HUES6 (cell line): ENCODE data around the gene YRDC.
A peak's percentile ranks its signal among the peaks of the same experiment; 100 is the strongest.

ENCODE experiments used
- H3K27ac ChIP-seq: 2 replicates; pipeline ENCODE4 v1.7.0; 2013; ENCODE audit warnings: low read depth, mild to moderate bottlenecking, low read length, inconsistent platforms
- H3K27me3 ChIP-seq: 2 replicates; pipeline ENCODE4 v1.6.1; 2013; ENCODE audit warnings: low read length; ENCODE audit not compliant: control insufficient read depth, insufficient read depth
- H3K36me3 ChIP-seq: 2 replicates; pipeline ENCODE4 v1.6.1; 2013; ENCODE audit warnings: low read length; ENCODE audit not compliant: control insufficient read depth, insufficient read depth
- H3K4me1 ChIP-seq: 2 replicates; pipeline ENCODE4 v1.6.1; 2013; ENCODE audit warnings: low read length; ENCODE audit not compliant: control insufficient read depth, insufficient read depth
- H3K4me3 ChIP-seq: 2 replicates; pipeline ENCODE4 v1.5.1; 2013; ENCODE audit warnings: low read depth, low read length
- H3K9ac ChIP-seq: one replicate; pipeline ENCODE4 v1.6.1; 2013; ENCODE audit warnings: mild to moderate bottlenecking, low read length
- H3K9me3 ChIP-seq: 2 replicates; pipeline ENCODE4 v1.6.1; 2013; ENCODE audit warnings: low read depth, low read length; ENCODE audit not compliant: control insufficient read depth, insufficient read depth

The YRDC gene

GRCh38 chr1:37821481-37821880, 13.5 kb upstream of the YRDC start:
- Histone ChIP-seq H3K27ac (no peak overlapping the region), H3K4me1 (no peaks in the 10 kb centered on the region), H3K9me3 (no peaks in the 10 kb centered on the region), H3K36me3 (peaks cover 64% of the 10 kb centered on the region), H3K9ac (no peak overlapping the region), H3K4me3 (no peak overlapping the region), H3K27me3 (no peaks in the 10 kb centered on the region)

DNA sequence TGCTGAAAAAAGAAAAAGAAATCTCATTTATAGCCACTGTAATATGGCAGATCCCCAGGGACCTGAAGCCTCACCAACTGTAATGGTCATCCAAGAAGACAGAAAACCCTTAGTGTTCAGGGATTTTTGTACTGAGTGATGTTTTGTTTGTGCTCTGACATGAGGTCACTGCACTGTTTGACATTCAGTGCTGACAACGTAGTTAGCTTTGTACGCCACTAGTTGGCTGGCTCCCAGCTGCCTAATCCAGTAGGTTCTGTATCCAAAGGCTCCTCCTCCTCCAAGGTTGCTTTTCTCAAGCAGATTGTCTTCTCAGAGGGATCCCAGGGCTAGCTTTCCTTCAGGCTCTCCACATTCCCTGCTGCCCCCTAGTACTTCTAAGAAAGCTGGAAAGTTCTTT, 9.5 kb upstream of the YRDC start:
- Histone ChIP-seq H3K4me1 (no peaks in the 10 kb centered on the region), H3K27me3 (no peaks in the 10 kb centered on the region), H3K9ac (no peak overlapping the region), H3K27ac (no peak overlapping the region), H3K36me3 (peaks cover 77% of the 10 kb centered on the region), H3K4me3 (no peak overlapping the region), H3K9me3 (no peaks in the 10 kb centered on the region)

GRCh38 chr1:37814252-37814651, 6.2 kb upstream of the YRDC start:
- no peaks in the 10 kb centered on the region for H3K27me3 ChIP-seq
- H3K36me3 ChIP-seq, result peaks cover 58% of the 10 kb centered on the region
- no peak overlapping the region for H3K27ac ChIP-seq
- H3K9ac ChIP-seq, result no peak overlapping the region
- no peaks in the 10 kb centered on the region for H3K9me3 ChIP-seq
- H3K4me1 ChIP-seq, result peaks cover 4% of the 10 kb centered on the region; the same call in 1 of the 2 replicates
- H3K4me3 ChIP-seq, result no peak overlapping the region

- Histone ChIP-seq H3K27me3 (no peaks in the 10 kb centered on the region), H3K4me1 (peaks cover 9% of the 10 kb centered on the region), H3K9me3 (no peaks in the 10 kb centered on the region), H3K36me3 (peaks cover 54% of the 10 kb centered on the region), H3K27ac (no peak overlapping the region), H3K9ac (no peak overlapping the region), H3K4me3 (no peak overlapping the region)
These were observed 5.6 kb upstream of the YRDC start for GRCh38 chr1:37813529-37814145.

DNA sequence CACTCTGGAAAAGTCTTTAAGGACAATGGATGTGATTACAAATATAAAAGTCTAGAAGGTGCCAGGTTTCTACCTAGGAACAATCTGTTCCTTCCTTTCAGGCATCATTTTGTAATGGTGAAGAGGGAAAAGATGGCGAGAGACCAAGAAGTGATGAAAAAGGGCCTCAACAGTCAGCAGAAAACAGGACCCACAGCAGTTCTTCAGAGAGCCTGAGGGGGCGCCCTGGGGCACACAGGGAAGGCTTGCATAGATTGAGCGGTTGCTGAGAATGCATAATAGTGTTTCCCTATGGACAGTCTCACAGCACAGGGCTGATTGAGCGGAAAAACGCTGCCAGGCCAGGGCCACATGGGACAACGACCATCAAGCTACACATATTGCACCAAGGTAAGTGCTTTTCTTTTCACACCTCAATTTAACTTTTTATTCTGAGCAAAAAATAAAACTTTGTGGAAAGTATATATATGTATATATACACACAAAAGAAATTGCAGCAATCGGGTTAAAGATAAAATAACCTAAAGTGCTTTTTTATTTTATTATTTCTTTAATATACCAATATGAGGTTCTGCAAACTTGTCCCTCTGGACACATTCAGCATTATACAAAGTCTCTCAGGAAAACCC, 3.1 kb upstream of the YRDC start:
- Histone ChIP-seq H3K9ac (no peak overlapping the region), H3K9me3 (no peaks in the 10 kb centered on the region), H3K27ac (no peak overlapping the region), H3K36me3 (peaks cover 43% of the 10 kb centered on the region), H3K4me3 (no peak overlapping the region), H3K4me1 (peaks cover 12% of the 10 kb centered on the region), H3K27me3 (no peaks in the 10 kb centered on the region)

- no peaks in the 10 kb centered on the region for H3K27me3 ChIP-seq
- H3K4me1 ChIP-seq, result peaks cover 12% of the 10 kb centered on the region
- H3K4me3 ChIP-seq, result no peak overlapping the region
- no peak overlapping the region for H3K9ac ChIP-seq
- no peak overlapping the region for H3K27ac ChIP-seq
- H3K36me3 ChIP-seq, result peaks cover 43% of the 10 kb centered on the region
- H3K9me3 ChIP-seq, result no peaks in the 10 kb centered on the region
These were observed 1.9 kb upstream of the YRDC start for GRCh38 chr1:37809942-37810341.

DNA sequence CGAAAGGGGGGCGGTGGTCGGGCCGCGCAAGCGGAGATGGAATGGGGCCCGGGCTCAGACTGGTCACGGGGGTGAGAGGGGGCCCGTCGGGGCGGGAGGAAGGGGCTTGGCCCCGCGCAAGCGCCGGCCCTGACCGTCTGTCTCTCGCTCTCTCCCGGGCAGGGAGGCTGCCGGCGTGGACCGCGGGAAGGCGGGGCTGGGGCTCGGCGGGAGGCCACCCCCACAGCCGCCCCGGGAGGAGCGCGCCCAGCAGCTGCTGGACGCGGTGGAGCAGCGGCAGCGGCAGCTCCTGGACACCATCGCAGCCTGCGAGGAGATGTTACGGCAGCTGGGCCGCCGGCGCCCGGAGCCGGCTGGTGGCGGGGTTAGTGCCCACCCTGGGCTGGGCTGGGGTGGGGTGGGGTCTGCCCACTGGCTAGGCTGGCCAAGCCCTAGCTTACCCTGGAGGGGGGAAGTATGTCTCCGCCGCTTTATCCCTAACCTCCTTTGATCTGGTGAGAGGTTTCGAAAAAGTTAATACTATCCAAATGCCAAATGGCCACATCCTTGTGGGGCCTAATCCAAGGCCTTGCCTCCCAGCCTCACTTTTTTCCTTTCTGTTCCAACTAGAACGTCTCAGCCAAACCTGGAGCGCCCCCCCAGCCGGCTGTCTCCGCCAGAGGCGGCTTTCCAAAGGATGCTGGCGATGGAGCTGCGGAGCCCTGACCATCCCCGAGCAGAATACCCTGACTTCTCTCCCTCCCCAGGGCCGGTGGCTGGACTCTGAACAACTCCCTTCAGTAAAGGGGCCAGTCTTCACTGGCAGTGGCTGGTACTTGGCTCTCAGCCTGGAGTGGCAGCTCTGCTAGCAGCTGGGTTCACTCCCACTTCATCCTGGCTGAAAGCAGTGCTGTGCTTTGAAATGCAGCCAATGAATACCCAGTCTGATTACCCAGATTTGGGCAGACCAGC, 636 bp upstream of the YRDC start:
- peak overlapping the region; percentile 13; the same call in 1 of the 2 replicates for H3K27ac ChIP-seq
- peaks cover 12% of the 10 kb centered on the region for H3K4me1 ChIP-seq
- H3K27me3 ChIP-seq, result no peaks in the 10 kb centered on the region
- H3K9ac ChIP-seq, result peak overlapping the region; percentile 73
- H3K36me3 ChIP-seq, result peaks cover 46% of the 10 kb centered on the region
- H3K4me3 ChIP-seq, result peak overlapping the region; percentile 92
- no peaks in the 10 kb centered on the region for H3K9me3 ChIP-seq

- H3K4me3 ChIP-seq, result peak overlapping the region; percentile 92
- H3K9me3 ChIP-seq, result no peaks in the 10 kb centered on the region
- peaks cover 53% of the 10 kb centered on the region for H3K36me3 ChIP-seq
- H3K27ac ChIP-seq, result peak overlapping the region; percentile 22; the same call in 1 of the 2 replicates
- H3K4me1 ChIP-seq, result peaks cover 12% of the 10 kb centered on the region
- H3K27me3 ChIP-seq, result no peaks in the 10 kb centered on the region
- peak overlapping the region; percentile 97 for H3K9ac ChIP-seq
These were observed 821 bp downstream of the YRDC start for GRCh38 chr1:37807220-37807554.

DNA sequence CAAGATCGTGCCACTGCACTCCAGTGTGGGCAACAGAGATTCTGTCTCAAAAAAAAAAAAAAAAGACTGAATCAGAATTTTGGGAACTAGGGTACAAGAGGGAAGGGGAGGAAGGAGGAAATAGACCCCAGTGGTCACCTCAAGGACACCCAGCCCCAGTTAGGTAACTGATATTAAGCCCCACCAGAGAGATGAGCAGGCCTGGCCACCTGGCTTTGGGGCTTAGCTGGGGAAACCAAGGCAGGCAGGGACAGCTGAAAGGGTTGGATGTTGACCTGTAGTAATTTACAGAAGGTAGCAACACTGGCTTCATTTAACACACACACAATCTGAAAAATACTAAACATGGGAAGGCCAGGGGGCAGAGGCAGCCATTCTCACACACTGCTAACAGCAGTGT, 5.6 kb downstream of the YRDC start:
- Histone ChIP-seq H3K9ac (no peak overlapping the region), H3K36me3 (peaks cover 74% of the 10 kb centered on the region), H3K9me3 (no peaks in the 10 kb centered on the region), H3K4me1 (0 out of 2 replicates have a peak, but pooled peaks cover 3% of the 10 kb centered on the region), H3K27ac (no peak overlapping the region), H3K4me3 (no peak overlapping the region), H3K27me3 (no peaks in the 10 kb centered on the region)

DNA sequence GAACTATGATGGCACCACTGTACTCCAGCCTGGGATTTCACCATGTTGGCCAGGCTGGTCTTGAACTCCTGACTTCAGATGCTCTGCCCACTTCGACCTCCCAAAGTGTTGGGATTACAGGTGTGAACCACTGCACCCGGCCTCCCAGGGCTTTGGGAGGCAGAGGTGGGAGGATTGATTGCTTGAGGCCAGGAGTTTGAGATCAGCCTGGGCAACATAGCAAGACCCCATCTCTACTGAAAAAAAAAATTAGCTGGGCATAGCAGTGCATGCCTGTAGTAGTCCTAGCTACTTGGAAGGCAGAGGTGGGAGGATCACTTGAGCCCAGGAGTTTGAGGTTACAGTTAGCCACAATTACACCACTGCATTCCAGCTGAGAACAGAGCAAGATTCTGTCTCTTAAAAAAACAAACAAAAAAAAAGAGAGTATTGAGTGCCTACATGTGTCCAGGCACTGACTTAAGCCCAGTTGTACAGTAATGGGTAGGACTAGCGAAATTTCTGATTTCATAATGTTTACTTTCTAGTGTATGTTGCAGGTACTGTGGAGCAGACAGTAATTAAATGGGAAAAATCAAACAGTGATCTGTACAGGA, 10.2 kb downstream of the YRDC start:
- Histone ChIP-seq H3K9ac (no peak overlapping the region), H3K4me1 (peaks cover 5% of the 10 kb centered on the region), H3K27me3 (peaks cover 25% of the 10 kb centered on the region), H3K9me3 (no peaks in the 10 kb centered on the region), H3K36me3 (peaks cover 34% of the 10 kb centered on the region), H3K27ac (no peak overlapping the region), H3K4me3 (no peak overlapping the region)
